Activated CD4-positive, alpha-beta T cell treated with anti-CD3 and anti-CD28 coated beads, Interleukin-2, amount 50 U/mL, for 1 hour (primary cell): ENCODE measurements around the gene LMAN2L.
"Not testable (repeated sequence)": the region's sequence is repeated elsewhere in the genome, so short reads cannot be mapped to it uniquely, and the experiment has no call there.

Experiments
- DNase-seq: peaks from one replicate; pipeline ENCODE4 v3.0.0-alpha.2; 2020

Gene LMAN2L

DNA sequence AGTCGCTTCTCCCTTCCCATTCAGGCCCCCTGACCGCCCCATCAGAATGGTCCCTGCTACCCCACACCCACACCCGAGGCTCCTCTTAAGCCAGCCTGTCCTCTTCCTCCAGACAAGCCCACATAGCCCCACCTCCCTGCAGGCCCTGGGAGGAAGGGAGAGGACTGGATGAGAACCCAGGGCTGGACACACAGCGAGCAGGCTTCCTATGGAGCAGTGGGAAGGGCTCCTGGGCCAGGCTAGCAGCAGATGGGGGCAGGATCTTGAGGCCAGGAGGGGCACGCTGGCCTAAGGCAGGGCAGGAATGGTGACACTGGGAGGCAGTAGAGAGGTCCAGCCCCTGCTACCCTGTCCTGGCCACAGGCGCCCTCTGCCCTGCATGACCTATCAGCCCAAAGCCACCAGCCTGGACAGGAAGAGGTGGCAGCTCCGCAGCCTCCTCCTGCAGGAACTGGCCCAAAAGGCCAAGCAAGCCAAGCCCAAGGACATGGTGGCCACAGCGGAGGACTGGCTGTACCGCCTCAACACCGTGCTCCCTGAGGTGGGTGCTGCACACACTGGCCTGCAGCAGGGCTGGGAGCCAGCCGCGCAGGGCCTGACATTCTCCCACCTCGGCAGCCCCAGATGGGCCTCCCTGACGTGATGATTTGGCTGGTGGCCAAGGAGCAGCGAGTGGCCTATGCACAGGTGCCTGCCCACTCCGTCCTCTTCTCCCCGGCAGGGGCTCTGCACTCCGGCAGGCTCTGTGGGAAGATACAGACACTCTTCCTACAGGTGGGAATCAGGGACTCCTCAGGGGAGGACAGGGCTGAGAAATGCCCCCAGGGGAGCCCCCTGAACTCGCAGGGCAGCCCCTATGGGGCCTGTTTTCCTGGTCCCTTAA lies 54.0 kb downstream of the LMAN2L start:
- no peak for DNase-seq

DNA sequence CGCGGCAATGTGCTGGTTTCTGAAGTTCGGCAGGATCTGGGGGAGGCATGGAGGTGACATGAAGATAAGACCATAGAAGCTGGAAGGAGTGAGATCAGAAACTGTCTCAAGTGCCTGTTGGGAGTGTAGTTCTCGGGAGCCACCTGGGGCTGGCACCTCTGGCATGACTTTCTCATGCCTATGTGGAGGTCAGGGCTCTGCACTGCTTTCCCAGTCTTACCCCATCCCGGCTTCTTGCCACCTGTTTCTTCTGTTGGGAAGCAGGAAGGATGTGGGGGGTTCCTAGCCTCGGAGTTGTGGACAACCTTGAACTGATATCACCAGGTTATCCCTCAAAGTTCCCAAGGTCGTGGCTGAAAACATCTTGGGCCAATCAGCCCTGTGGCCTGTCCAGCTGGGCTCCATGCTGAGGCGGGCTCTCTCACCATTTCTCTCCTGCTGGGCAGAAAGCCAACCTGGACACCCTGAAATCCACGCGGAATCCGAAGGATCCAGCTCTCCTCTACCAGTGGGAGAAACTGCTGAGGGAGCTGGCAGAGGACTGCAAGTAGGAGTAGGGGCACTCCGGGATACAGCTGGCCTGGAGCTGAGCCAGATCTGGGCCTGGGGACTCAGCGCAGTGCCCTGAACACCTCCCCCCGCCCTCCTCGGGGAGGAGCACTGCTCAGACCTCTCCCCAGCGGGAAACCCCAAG lies 54.8 kb downstream of the LMAN2L start:
- DNase-seq: no peak

DNA sequence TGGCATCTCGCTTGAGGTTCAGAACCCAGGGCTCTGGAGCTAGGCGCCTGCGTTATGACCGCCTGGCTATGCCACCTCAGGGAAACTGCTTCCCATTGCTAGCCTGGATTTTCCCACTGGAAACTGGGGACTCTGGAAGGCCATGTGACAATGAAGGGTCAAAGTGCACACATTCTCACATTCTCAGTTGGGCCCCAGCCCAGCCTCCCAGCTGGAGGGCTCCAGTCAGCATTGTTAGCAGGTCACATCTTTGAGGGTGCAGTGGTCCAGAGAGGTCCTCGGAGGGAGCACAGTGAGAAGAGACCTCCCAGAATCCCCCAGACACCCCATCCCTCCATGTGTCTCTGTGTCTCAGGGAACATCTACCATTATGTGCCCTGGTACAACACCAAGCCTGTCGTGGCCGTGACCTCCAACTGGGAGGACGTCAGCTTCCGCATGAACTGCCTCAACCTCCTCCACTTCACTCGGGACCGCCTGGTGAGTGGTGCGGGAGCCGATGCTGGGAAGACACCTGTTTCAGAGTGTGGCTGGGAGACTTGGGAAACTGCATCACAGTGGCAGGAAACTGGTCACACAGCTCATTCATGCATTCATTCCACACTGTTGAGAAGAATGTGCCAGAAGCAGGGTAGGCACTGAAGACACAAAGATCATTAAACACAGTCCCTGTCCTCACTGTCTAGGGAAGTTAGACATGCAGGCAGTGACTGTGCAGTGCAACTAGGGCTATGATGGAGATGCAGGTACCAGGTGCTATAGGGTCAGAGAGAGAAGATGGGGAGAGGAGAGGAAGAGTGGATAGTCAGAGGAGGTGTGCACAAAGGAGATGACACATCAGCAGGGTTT lies 55.7 kb downstream of the LMAN2L start:
- no peak for DNase-seq

DNA sequence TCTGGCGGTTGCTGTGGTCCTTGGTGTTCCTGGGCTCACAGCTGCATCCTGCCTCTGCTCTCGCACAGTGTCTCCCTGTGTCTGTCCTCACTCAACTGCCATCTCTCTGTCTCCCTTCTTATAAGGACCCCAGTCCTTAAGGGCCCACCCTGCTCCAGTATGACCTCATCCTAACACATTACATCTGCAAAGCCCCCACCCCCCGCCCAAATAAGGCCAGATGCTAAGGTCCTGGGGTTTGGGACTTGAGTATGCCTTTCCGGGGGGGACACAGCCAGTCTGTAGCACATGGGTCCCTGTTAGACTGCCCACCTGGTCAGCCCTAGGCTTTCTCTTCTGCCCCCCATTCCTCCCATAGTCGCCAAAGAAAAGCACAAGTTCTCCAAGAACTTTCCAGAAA lies 56.6 kb downstream of the LMAN2L start:
- DNase-seq: no peak

- no peak for DNase-seq
Measured at GRCh38 chr2:96681540-96681939, 58.3 kb downstream of the LMAN2L start.

GRCh38 chr2:96680561-96681141 lies 59.2 kb downstream of the LMAN2L start:
- no peak for DNase-seq

GRCh38 chr2:96679848-96680247 lies 60.0 kb downstream of the LMAN2L start:
- no peak for DNase-seq

DNA sequence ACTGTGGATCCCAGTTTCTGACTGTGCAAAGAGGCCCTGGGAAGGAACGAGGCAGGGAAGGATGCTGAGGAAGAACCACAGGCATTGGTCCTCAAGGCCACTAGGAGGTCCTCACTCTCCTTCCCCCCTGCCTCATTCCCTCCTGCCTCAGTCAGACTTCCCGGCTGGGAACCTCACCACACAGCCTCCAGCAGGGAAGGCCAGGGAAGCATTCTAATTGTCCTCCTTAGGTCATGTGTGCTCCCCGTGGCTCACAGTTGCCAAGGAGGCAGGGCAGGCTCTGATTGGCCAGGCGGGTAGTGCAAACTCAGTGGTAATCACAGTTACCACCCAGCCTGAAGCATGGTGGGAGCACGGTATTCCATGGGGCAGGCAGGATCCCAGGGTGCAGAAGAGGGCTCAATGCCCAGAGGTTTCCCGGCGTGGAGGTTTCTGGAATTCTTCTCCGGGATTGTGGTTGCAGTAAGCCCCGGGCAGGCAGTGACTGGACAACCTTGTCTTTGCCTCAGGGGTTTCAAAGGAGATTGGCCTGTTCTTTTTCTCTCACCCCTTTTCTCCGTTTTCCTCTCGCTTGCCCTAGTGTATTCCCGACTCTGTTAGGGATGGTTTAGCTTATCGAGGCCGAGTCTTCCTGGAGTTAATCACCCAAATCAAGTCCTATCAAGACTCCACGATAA lies 70.2 kb downstream of the LMAN2L start:
- DNase-seq: no peak

GRCh38 chr2:96668771-96669170 lies 71.1 kb downstream of the LMAN2L start:
- no peak for DNase-seq

DNA sequence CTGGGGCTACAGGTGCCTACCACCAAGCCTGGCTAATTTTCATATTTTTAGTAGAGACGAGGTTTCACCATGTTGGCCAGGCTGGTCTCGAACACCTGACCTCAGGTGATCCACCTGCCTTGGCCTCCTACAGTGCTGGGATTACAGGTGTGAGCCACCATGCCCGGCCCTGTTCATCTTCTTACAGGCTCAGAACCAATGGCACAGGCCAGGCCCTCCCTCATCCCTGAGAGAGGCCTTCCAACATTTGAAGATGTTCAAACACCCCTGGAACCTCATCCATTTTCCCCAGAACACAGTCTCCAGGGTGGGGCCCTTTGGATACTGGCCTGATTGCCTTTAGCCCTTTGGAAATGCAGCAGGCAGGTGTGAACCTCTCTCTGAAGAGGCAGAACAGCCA lies 74.1 kb downstream of the LMAN2L start:
- DNase-seq: not testable (repeated sequence)

GRCh38 chr2:96665083-96665569 lies 74.7 kb downstream of the LMAN2L start:
- no peak for DNase-seq

DNA sequence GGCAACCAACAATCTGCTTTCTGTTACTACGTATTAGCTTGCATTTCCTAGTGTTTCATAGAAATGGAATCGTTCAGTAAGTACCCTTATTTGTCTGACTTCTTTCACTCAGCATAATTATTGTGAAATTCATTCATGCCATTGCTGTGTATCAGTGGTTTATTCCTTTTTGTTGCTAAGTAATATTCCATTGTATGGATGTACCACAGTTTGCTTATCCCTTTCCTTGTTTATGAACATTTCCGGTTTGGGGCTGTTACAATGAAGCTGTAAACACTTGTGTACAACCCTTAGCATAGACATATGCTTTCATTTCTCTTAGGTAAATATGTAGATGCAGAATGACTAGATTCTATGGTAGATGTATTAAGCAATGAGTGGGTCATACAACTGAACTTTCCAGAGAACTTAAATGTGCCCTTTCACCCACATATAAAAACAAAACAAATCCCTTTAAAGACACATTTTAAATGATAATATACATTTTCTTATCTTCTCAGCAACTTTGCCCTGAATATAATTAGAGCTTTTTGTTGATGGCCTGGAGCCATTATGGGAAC lies 75.4 kb downstream of the LMAN2L start:
- no peak for DNase-seq

- no peak for DNase-seq
Measured at GRCh38 chr2:96663829-96664228, 76.0 kb downstream of the LMAN2L start.

DNA sequence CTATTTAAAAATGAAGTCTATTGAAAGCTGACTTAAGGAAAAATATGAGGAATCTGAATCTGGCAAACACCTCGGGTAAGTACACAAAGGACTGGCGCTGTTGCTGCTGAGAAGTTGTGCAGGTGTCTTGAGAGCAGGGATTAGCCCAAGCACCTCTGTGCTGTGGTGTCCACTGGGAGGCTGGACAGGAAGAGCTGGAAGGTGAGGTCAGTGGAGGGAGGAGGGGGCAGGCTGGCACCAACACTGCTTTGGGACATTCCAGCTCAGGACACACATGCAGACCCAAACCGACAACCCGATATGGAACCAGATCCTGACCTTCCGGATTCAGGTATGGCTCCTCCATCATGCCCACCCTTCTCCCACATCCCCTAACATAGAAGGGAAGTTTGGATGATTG lies 76.7 kb downstream of the LMAN2L start:
- no peak for DNase-seq

- DNase-seq: no peak
Measured at GRCh38 chr2:96662360-96662759, 77.5 kb downstream of the LMAN2L start.

DNA sequence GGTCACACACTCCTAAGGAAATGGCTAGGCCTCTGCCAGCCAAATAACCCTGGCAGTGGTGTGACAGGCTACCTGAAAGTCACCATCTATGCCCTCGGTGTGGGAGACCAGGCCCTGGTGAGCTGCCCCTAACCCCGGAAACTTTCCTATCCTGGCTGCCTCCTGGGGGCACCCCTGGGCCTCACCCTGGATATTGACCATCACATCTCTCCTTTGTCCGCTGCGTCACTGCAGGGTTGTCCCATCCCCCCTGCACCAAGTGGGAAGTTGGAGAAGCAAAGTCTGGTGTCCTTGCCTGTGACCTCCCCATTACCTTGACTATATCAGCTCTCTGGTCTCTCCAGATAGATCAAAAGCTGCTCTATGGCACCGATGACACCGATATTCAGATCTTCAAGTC lies 78.5 kb downstream of the LMAN2L start:
- DNase-seq: no peak

- no peak for DNase-seq
Measured at GRCh38 chr2:96656540-96656939, 83.3 kb downstream of the LMAN2L start.
